ENCODE measurements around the gene DNAH5.
"Not testable (repeated sequence)": the region's sequence is repeated elsewhere in the genome, so short reads cannot be mapped to it uniquely, and the experiment has no call there.

Gene DNAH5

GRCh38 chr5:13989832-13990231 is 45.3 kb upstream of the DNAH5 start:
- TF ChIP-seq, protein P1, sequence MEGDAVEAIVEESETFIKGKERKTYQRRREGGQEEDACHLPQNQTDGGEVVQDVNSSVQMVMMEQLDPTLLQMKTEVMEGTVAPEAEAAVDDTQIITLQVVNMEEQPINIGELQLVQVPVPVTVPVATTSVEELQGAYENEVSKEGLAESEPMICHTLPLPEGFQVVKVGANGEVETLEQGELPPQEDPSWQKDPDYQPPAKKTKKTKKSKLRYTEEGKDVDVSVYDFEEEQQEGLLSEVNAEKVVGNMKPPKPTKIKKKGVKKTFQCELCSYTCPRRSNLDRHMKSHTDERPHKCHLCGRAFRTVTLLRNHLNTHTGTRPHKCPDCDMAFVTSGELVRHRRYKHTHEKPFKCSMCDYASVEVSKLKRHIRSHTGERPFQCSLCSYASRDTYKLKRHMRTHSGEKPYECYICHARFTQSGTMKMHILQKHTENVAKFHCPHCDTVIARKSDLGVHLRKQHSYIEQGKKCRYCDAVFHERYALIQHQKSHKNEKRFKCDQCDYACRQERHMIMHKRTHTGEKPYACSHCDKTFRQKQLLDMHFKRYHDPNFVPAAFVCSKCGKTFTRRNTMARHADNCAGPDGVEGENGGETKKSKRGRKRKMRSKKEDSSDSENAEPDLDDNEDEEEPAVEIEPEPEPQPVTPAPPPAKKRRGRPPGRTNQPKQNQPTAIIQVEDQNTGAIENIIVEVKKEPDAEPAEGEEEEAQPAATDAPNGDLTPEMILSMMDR (IDR thresholded peaks at IDR 0.05; ENCODE audit: low read depth, low read length) = no peak
- TF ChIP-seq MAX (IDR thresholded peaks at IDR 0.05; ENCODE audit: low read depth, low read length) = no peak
- TF ChIP-seq POLR2A (IDR thresholded peaks at IDR 0.05; ENCODE audit: extremely low read depth, insufficient read length) = no peak
- TF ChIP-seq MYC (IDR thresholded peaks at IDR 0.05; ENCODE audit: low read depth, low read length) = no peak
- no peak for DNase-seq (ENCODE audit: low read depth)

GRCh38 chr5:13987843-13988464 is 43.5 kb upstream of the DNAH5 start:
- peak; percentile 62 for DNase-seq (ENCODE audit: low read depth)
- no peak overlapping the region for H3K4me3 ChIP-seq (ENCODE audit: low read depth, low read length)
- 0 out of 2 replicates have a peak, but pooled peaks have one; percentile 14 for TF ChIP-seq MYC (IDR thresholded peaks at IDR 0.05; ENCODE audit: low read depth, low read length)
- TF ChIP-seq, protein P1 (IDR thresholded peaks at IDR 0.05; ENCODE audit: low read depth, low read length) = peak; percentile 75
- no peak for TF ChIP-seq POLR2A (IDR thresholded peaks at IDR 0.05; ENCODE audit: extremely low read depth, insufficient read length)
- no peak for TF ChIP-seq MAX (IDR thresholded peaks at IDR 0.05; ENCODE audit: low read depth, low read length)

More at GRCh38 chr5:13989832-13990231, 45.3 kb upstream of the DNAH5 start:
- no peak overlapping the region for H3K4me3 ChIP-seq (ENCODE audit: low read depth, low read length)

DNA sequence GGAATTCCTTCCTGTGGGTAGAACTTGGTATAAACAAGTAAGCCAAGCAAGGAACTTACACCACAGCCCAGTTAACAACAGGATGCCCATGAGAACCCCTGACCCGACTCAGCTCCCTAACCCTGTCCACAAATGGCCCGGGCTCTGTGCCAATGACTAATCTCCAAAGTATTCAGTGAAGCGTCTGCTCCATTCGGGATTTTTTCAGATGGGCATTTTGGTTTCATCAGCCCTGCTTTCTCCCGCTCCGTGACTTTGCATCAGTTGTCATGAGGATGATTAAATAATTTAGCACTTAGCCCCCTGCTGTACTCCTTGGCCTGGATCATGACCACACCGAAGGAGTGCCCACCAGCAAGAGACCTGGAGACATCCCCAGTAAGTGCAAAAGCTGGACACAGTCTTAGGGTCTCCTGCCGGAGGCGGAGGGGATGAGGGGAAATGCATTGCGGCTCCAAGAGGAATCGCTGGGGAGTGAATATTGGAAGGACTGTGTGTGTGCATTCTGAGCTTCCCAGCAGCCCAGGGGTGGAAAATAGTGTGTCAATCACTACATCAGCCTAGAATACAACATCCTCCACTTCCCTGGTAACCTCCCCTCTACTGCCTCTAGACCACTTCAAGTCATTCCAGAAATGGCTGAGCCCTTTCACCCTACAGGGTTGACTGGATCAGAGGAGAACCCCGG is 41.4 kb upstream of the DNAH5 start:
- DNase-seq (ENCODE audit: low read depth) = no peak

GRCh38 chr5:13984888-13985287 is 40.4 kb upstream of the DNAH5 start:
- DNase-seq (ENCODE audit: low read depth); H3K4me3 ChIP-seq (ENCODE audit: low read depth, low read length): not testable (repeated sequence)

More for the DNA sequence above, 41.4 kb upstream of the DNAH5 start:
- no peak for TF ChIP-seq MYC (IDR thresholded peaks at IDR 0.05; ENCODE audit: low read depth, low read length)
- no peak for TF ChIP-seq POLR2A (IDR thresholded peaks at IDR 0.05; ENCODE audit: extremely low read depth, insufficient read length)
- TF ChIP-seq, protein P1 (IDR thresholded peaks at IDR 0.05; ENCODE audit: low read depth, low read length) = no peak
- no peak for TF ChIP-seq MAX (IDR thresholded peaks at IDR 0.05; ENCODE audit: low read depth, low read length)
- H3K4me3 ChIP-seq (ENCODE audit: low read depth, low read length) = no peak overlapping the region

- peak; percentile 26 for DNase-seq (ENCODE audit: low read depth)
- no peak for TF ChIP-seq POLR2A (IDR thresholded peaks at IDR 0.05; ENCODE audit: extremely low read depth, insufficient read length)
- no peak for TF ChIP-seq MYC (IDR thresholded peaks at IDR 0.05; ENCODE audit: low read depth, low read length)
- TF ChIP-seq MAX (IDR thresholded peaks at IDR 0.05; ENCODE audit: low read depth, low read length) = no peak
- TF ChIP-seq, protein P1 (IDR thresholded peaks at IDR 0.05; ENCODE audit: low read depth, low read length) = peak; percentile 18
- no peak overlapping the region for H3K4me3 ChIP-seq (ENCODE audit: low read depth, low read length)
Observed at GRCh38 chr5:13976867-13977830, 32.7 kb upstream of the DNAH5 start.

All from NB4 (cell line).